Measurements from ENCODE around the gene IQSEC1. TPM values are rescaled to one million over a fixed set of nuclear protein-coding genes. Genes with fewer than 3 reads are reported as not detected.

The IQSEC1 gene
- total RNA-seq, 2 experiments from 2014 or later = 19.0 to 21.4 TPM

DNA sequence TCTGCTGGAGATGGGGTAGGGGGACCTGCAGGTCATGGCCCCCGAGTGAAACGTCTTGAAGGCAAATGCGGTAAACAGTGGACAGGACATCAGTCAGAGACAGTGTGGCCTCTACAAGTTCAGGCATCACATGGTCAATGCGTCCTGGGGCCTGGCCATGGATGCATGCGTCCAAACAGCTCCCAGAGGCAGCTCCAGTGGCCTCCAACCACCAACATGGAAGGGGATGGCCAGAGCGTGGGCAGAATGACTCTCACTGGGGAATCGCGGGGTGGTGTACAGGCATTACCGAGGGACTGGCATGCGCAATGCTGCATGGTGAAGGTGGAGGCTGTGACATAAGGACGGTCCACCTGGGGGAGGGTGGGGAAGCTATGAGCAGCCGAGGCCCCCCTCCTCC, 35.6 kb upstream of the IQSEC1 start:
- ChIA-PET CTCF (no interaction called here), POLR2A (no interaction called here)

DNA sequence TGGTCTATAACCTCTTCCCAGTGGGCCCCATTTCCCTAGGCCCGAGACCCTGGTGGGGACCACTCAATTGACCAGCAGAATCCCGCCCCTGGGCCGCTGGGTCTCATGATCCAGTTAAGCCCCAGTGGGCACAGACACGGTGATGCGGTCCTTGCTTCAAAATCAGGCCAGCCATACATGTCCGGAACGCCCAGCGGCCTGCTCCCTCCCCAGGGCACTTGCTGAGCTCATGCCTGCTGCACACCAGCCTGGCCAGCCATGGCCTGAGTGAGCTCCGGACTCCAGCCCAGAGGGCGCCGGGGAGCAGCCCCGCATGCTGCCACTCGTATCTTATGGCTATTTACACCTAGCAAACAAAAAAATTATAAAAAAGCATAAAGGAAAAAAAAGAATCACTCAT, 34.4 kb upstream of the IQSEC1 start:
- CTCF ChIA-PET = no interaction called here
- POLR2A ChIA-PET = interaction anchor here (0.6 kb wide), 1 partner anchor 1419 kb away, joined by 5 read pairs; no protein-coding TSS in a partner anchor

DNA sequence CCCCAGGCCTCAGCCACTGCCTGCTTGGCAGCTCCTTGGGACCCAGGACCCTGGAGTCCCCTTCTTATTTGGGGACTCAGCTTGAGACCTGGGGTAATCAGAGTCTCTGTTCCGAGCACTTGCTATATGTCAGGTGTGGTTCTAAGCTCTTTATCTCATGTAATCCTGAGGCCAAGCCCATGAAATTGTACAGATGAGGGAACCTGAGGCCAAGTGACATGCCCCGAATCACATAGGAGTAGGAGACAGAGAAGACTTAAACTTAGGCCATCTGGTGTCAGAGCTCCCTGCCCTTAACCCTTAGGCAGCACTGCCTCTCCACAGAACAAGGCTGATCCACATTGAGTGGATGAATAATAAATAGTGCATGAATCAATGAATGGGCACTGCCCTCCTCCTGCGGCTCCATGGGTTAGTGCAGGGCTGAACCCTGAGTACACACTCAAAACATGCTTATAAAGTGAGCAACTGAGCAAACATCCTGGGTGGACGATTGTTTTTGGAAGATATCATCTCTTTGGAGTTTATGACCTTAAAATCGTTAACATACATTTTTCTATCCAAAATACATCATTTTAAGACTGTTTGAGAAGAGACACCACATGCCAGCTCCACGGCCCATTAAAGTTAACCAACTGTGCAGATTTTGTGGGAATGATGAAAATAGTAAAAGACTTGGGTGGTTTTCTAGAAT, 33.2 kb upstream of the IQSEC1 start:
- ChIA-PET CTCF (interaction anchor here (1.3 kb wide), 1 partner anchor 14 kb away, joined by 4 read pairs; no protein-coding TSS in a partner anchor), POLR2A (no interaction called here)

DNA sequence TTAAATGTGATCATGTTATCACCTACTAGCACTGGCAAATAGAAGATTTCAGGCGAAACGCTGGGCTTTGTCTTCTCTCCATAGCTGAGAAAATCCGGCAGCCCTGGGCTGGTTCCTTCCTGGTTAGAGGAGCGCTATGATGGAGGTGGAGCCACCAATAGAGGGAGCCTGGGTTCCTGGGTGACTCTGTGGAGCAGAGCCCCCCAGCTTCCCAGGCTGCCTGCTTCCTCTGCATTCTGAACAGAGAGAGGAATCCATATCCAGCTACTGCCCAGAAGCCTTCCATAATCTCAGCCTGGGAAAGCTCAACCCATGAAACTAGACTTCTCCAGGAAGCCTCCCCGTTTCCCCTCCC, 32.6 kb upstream of the IQSEC1 start:
- ChIA-PET CTCF (interaction anchor here (1.3 kb wide), 1 partner anchor 14 kb away, joined by 4 read pairs; no protein-coding TSS in a partner anchor), POLR2A (no interaction called here)

DNA sequence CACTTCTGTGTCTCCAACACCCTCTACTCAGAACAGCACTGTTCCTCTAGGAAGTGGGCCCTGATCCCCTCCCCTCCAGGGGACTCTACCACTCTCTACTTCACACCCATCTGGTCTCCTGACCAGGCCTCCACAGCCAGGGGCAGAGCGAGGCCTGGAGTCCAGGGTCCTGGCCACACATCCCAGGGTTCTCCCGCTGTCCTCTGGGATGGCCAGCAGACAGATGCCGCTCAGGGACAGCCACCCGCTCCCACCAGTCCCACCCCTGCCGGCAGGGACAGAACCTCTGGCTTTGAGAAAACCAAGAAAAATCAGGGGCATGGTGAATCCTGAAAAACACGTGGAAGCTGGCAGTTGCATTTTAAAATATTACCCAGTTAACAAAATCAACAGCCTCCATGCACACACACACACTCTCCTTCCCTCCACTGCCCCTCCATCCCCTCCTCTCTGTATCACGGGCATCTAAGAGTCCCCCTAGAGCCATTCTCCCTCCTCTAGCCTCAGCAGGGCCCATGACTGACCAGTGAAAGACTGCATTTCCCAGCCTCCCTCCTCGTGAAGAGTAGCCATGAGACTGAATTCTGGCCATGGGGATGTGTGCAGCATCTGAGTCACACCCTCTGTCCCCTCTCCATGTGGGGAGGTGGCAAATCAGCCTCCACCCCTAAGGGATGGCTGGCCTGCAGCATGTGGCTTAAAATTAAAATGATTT, 32.1 kb upstream of the IQSEC1 start:
- POLR2A ChIA-PET = no interaction called here
- CTCF ChIA-PET = no interaction called here

DNA sequence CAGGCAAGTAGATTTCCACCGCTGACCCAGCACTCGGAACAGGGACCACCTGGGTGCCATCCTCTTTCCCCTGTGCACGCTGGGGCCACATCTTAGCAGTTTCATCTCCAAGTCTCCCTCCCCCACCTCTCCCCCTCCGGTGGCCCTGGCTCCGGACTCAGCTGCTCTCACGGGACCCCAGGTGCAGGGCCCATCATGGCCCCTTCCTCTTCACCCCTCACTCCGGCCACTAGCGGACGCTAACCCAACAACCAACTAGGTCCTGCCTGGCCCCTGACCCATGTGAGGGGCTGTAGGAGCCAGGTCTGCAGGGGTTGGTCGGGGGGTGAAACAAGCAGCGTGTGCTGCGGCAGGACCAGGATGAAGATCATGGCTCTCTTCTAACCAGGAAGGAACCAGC, 31.3 kb upstream of the IQSEC1 start:
- ChIA-PET CTCF (interaction anchor here (2.4 kb wide), 1 partner anchor 12 kb away, joined by 12 read pairs; no protein-coding TSS in a partner anchor), POLR2A (no interaction called here)

DNA sequence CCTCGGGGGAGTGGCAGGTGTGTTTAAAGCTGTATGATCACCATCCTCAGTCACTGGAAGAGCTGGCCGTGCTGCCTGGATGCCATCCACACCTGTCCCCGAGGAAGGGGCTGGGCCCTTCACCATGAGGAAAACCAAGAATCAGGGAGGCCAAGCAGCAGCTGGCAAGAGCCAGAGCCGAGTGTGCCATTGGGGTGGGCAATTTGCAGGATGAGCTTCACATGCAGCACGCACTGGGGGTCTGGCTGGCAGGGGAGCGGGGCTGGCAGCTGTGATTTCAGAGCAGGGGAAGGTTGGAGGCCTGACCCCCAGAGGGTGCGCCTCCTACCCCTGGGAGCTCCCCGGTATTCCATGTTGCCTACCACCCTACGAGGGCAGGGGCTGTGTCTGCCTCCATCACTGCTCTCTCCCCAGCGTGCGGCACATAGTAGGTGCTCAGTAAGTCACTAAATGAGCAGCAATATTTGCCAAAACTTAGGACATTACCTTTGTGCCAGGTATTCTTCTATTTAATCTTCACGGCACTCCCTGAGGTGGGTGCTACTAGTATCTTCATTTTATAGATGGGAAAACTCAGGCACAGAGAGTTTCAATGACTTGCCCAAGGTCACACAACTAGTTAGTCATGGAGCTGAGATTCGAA, 30.3 kb upstream of the IQSEC1 start:
- ChIA-PET POLR2A (no interaction called here), CTCF (interaction anchor here (2.4 kb wide), 1 partner anchor 11 kb away, joined by 12 read pairs; no protein-coding TSS in a partner anchor)

DNA sequence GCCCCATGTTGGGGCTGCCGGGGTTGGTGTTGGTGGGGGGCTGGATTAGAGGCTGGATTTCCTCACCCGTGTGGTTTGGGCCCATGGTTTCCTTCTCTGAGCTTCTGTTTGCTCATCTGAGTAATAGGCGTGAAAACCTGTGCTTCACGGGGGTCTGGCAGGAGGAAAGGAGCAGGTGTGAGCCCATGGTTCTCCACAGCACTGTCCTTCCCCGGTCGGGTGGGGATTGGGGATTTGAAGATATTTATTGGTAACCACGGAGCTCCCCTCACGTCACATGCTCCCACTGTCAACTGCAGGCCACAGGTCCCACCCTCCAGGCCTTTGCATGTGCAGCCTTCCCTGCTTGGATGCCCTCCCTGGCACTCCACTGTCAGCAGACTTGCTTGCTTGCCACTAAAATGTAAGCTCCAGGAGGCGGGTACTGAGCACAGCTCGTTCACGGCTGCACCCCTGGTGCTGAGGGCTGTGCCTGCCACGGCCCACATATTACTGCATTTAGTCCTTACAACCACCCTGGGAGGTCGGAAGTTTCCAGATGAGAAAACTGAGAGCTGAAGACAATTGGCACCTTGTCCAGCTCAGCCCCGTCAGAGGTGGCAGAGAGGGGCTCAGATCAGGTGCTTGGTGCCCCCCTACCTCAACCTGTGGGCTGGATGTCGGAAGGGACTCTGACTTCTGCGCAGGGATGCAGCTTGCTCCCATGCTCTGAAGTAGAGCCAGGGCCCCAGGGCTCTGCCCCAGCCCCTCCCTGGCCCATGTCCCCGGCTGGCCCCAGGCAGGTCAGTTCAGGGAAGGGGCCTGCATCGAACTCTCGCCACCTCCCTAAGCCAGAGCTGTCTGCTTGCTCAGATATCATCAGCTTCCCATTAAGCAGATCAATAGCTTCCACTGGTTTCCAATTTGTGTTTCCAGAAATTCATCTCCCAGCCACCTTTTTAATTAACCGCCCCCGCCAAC, 29.4 kb upstream of the IQSEC1 start:
- ChIA-PET POLR2A (no interaction called here), CTCF (interaction anchor here (2.4 kb wide), 1 partner anchor 10 kb away, joined by 12 read pairs; no protein-coding TSS in a partner anchor)

DNA sequence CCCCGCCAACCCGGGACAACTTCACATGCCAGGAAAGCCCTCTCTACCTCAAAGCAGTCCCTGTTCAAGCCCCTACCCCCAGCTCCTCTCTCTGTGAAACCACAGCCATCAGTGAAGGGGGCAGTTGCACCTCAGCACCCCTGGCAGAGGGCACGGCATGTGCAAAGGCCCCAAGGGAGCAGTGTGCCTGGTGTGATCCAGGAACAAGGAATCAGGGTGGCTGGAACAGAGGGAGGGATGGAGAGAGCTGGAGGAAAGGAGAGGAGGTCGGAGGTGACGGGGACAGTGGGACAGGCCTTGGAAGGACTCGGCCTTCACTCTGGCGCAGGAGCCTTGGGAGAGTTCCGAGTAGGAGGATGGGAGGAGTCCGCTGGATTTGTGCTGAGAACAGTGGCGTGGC, 26.5 kb upstream of the IQSEC1 start:
- CTCF ChIA-PET = no interaction called here
- POLR2A ChIA-PET = no interaction called here

DNA sequence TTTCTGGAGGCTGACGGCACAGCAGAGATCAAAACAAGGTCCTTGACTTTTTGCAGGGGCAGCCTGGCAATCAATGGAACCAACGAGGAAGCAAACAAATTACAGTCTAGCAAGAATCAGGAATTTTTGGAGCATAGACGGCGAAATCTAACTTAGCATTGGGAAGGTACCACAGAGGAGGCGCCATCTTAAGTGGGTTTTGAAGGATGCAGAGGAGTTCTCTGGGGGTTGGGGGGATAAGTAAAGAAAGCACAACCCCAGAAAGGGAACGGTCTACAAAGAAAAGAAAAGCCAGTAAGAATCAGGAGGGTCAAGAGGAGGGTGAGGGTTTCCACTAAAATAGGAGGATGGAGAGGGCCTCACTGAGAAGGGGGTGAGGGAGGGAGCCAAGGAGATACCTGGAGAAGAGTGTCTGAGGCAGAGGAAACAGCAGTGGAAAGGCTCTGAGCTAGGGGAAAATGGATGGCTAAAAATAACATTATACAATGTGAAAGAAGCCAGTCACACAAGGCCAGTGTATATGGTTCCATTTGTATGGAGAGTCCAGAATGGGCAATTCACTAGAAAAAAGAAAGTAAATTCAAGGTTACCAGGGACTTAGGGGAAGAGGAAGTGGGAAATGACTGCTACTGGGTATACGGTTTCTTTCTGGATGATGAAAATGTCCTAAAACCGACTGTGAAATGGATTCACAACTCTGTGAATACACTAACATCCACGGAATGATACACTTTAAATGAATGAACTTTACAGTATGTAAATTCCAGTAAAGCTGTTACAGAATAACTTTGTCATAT, 25.2 kb upstream of the IQSEC1 start:
- CTCF ChIA-PET = no interaction called here
- POLR2A ChIA-PET = no interaction called here

DNA sequence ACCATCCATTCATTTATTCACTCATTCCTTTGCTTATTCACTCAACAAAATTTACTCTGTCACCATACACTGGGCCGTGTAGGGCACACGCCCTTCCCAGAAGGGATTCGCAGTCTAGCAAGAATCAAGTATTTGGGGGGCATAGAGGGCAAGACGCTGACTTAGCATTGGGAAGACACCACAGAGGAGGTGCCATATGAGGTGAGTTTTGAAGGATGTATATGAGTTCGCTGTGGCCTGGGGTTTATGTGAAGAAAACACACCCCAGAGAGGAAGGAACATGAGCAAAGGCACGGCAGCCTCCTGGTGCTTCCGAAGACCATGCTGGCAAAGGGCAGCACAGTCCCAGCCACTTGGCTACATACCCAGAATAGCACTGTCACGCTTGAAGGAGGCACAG, 23.1 kb upstream of the IQSEC1 start:
- ChIA-PET CTCF (no interaction called here), POLR2A (interaction anchor here (0.5 kb wide), 1 partner anchor 1482 kb away, joined by 3 read pairs; no protein-coding TSS in a partner anchor)

DNA sequence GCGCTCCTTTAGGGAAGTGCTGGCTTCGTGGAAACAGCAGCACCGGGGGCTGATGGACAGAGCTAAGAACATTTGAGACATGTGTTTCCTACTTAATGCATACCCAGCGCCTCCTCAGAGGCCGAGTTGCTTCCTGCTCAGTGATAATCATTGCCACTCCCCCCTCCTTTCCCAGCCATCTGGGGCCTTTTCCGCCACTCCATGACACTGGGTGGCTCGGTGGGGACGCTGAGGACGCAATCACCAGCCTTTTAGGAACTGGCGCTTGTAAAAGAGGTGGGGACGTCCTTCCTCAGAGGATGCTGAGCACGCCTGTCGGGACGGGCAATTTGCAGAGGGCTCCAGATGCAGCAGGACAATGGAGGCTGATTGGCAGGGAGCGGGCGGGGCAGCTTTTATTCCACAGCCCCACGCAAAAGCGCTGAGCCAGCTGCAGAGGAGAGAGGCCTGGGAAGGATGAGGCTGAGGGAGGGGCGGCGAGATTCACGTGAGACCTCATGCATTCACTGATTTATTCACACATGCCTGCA, 22.2 kb upstream of the IQSEC1 start:
- ChIA-PET CTCF (no interaction called here), POLR2A (no interaction called here)

DNA sequence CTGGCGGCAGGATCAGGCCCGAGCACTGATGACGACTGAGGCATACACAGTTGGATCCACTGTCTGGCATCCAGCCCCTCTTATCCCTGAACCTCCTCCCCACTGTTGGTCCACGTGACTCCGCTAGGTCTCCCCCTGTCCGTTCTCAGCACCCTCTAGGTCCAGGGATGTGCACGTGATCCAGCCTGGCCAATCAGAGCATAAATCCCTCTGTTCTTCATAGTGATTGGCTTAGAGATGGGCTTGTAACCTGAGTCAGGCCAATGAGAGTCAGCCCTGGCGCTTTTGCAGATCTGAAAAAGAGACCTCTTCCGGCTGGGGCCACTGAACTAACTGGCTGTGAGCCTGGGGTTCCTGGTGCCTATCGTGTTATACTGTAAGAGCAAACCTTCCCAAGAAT, 20.5 kb upstream of the IQSEC1 start:
- ChIA-PET POLR2A (no interaction called here), CTCF (interaction anchor here (2.6 kb wide), 1 partner anchor 9 kb away, joined by 12 read pairs; no protein-coding TSS in a partner anchor)

DNA sequence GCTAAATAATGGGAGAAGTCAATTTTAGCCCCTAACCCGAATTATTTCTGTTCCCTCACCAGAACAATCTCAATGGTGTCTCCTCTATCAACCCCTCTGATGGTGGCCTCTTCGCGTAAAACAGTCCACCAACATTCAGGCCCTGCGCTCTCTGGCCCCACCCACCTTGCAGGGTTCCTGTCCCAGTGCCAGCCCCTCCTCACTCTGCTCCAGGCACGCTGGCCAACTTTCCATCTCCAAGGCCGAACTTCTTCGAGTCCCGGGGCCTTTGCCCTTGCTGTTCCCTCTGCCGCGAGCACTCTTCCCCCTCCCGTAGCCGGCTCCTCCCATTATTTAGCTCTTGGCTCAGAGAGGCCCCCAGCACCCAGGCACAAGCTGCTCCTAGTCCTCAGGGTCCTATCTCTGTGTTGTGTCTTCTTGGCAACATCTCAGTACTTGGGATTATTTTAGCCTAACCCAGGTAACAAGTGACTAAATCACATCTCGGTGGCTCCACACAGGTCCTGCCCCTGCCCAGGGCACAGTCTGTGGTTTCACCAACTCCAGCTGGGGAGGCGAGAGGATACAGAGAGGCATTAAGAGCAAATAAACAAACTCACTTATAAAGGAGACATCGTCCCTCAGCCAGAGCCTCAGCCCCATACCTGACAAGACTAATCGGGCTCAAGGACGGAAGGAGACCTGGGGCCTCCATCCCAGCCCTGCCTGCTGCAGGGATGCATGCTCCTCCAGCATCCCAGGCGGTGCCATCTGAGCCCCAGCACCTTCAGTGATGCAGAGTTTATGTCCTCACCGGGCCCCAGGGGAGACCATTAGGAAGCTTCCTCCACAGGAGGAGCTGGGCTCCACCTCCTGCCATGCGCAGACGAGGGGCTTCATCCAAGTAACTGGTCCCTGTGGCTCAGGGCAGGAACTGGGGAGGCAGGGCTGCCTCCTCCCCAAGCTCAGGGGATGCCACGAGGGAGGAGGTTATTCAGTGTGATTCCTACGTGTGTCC, 19.7 kb upstream of the IQSEC1 start:
- POLR2A ChIA-PET = no interaction called here
- CTCF ChIA-PET = interaction anchor here (0.7 to 2.6 kb wide), 20 partner anchors 10 to 1283 kb away, joined by 3 to 12 read pairs (median 4); no protein-coding TSS in a partner anchor

DNA sequence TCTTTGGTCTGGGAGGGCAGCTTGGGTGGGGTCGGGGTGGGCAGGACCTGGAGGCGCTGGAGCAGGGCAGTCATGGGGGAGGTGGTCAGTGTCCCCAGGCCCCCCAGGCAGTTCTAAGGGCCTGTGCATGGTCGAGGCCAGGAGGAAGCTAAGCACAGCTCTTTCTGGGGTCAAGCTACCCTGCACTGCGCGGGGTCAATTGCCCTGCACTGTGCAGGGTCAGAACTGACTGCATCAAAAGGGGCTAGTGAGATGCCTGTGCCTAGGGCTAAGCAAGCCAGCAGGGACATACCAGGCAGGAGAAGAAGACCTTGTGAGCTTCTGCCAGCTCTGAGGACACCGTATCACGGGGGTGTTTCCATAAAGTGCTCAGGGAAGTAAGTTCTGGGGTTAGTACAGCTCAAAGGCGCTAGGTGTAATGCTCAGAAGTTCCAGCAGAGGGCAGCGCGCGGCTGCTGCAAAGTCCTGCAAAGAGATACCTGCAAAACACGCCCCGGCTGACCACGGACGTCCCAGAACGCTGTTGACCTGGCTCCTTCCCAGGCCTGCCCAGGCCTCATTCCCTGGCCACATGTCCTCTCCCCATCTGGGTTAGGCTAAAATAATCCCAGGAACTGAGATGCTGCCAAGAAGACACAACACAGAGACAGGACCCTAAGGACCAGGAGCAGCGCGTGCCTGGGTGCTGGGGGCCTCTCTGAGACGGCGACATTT, 18.8 kb upstream of the IQSEC1 start:
- POLR2A ChIA-PET = interaction anchor here (0.6 kb wide), 1 partner anchor 279 kb away, joined by 3 read pairs; no protein-coding TSS in a partner anchor
- CTCF ChIA-PET = interaction anchor here (0.6 to 2.6 kb wide), 32 partner anchors 9 to 1284 kb away, joined by 3 to 12 read pairs (median 3); no protein-coding TSS in a partner anchor

Measured in activated CD8-positive, alpha-beta memory T cell treated with anti-CD3 and anti-CD28 coated beads for 36 hours (primary cell).